Measurements from ENCODE around the gene ATP11A. TPM values are rescaled to one million over a fixed set of nuclear protein-coding genes. Genes with fewer than 3 reads are reported as not detected.

ATP11A gene
- total RNA-seq, 4 donors from 2014 or later: 32.1 to 83.6 (median 46.2) TPM

- H3K9me3 ChIP-seq: no peaks in the 10 kb centered on the region
- WGBS, 2 donors: 78 to 81% methylated on average over 32 of the region's 32 CpGs
- no peaks in the 10 kb centered on the region for H3K27me3 ChIP-seq
- H3K27ac ChIP-seq: no peak overlapping the region
- H3K36me3 ChIP-seq: no peaks in the 10 kb centered on the region
- TF ChIP-seq CTCF (IDR thresholded peaks at IDR 0.05) (peak in 4 of 6 experiments; percentile 18 to 40 (median 30)), POLR2A (IDR thresholded peaks at IDR 0.05) (no peak)
- intact Hi-C loops (cut with DNase I): no loop called here
- no peak overlapping the region for H3K4me3 ChIP-seq (replicated peaks in 1 of 3)
- DNase-seq: no peak
- peaks cover 10 to 11% of the 10 kb centered on the region in 2 donors for H3K4me1 ChIP-seq
Observed at GRCh38 chr13:112931028-112931934, 241.4 kb downstream of the ATP11A start.

- no peak for DNase-seq
- WGBS, 2 donors: 84 to 85% methylated on average over 9 of the region's 9 CpGs
- H3K9me3 ChIP-seq: no peaks in the 10 kb centered on the region
- H3K27me3 ChIP-seq: no peaks in the 10 kb centered on the region
- H3K36me3 ChIP-seq: no peaks in the 10 kb centered on the region
- intact Hi-C loops (cut with DNase I): no loop called here
- H3K4me3 ChIP-seq (replicated peaks in 1 of 3): no peak overlapping the region
- no peak for TF ChIP-seq CTCF (IDR thresholded peaks at IDR 0.05)
- no peak for TF ChIP-seq POLR2A (IDR thresholded peaks at IDR 0.05)
- peaks cover 10 to 11% of the 10 kb centered on the region in 2 donors for H3K4me1 ChIP-seq
- H3K27ac ChIP-seq: no peak overlapping the region
Observed at GRCh38 chr13:112932971-112933370, 243.1 kb downstream of the ATP11A start.

- no peak for DNase-seq
- no peak for TF ChIP-seq POLR2A (IDR thresholded peaks at IDR 0.05)
- TF ChIP-seq CTCF (IDR thresholded peaks at IDR 0.05): no peak
- H3K4me3 ChIP-seq (replicated peaks in 1 of 3): no peak overlapping the region
- peaks cover 10% of the 10 kb centered on the region in 2 donors for H3K4me1 ChIP-seq
- H3K9me3 ChIP-seq: no peaks in the 10 kb centered on the region
- H3K27ac ChIP-seq: no peak overlapping the region
- no peaks in the 10 kb centered on the region for H3K27me3 ChIP-seq
- no peaks in the 10 kb centered on the region for H3K36me3 ChIP-seq
- WGBS, 2 donors: 85 to 97% methylated on average over 7 of the region's 7 CpGs
- intact Hi-C loops (cut with DNase I): no loop called here
Observed at GRCh38 chr13:112933649-112934048, 243.8 kb downstream of the ATP11A start.

- Histone ChIP-seq H3K27ac (no peak overlapping the region), H3K27me3 (no peaks in the 10 kb centered on the region)
- 56 to 80% methylated on average over 6 of the region's 6 CpGs for WGBS, 2 donors
Observed at GRCh38 chr13:112934078-112934477, 244.2 kb downstream of the ATP11A start.

More at GRCh38 chr13:112934078-112934477, 244.2 kb downstream of the ATP11A start:
- H3K9me3 ChIP-seq: no peaks in the 10 kb centered on the region
- TF ChIP-seq CTCF (IDR thresholded peaks at IDR 0.05) (no peak), POLR2A (IDR thresholded peaks at IDR 0.05) (no peak)
- DNase-seq: no peak
- H3K36me3 ChIP-seq: no peaks in the 10 kb centered on the region
- intact Hi-C loops (cut with DNase I): no loop called here
- H3K4me1 ChIP-seq: peaks cover 5 to 6% of the 10 kb centered on the region in 2 donors
- no peak overlapping the region for H3K4me3 ChIP-seq (replicated peaks in 1 of 3)

Other genes starting within 250 kb of the ATP11A start
- gene TUBGCP3, start 101.9 kb upstream of the ATP11A start, total RNA-seq: 10 to 100 TPM; 27.4 to 49.1 (median 36.0) TPM

All from thyroid gland (tissue), 4 donors.